OCI-LY7 (cell line): Measurements from ENCODE around the gene RAD1. TPM values are rescaled to one million over a fixed set of nuclear protein-coding genes. Genes with fewer than 3 reads are reported as not detected.
"Not testable (repeated sequence)": the region's sequence is repeated elsewhere in the genome, so short reads cannot be mapped to it uniquely, and the experiment has no call there.

Source experiments
- BruUV-seq: library from RNA; stranded (reverse); fragments of 400-500 nt; replicated peaks from 2 replicates; lab custom pipeline; 2021; lab: Mats Ljungman, UMichigan
- CTCF ChIA-PET: fragments of 300-600 bp; sonication (Branson Sonifier 250); formaldehyde crosslinking; loops from one replicate; lab custom pipeline; 2022; ENCODE audit warnings: antibody characterized with exemption; ENCODE audit not compliant: unreplicated experiment; lab: Charles Lee
- POLR2A ChIA-PET: fragments of 300-600 bp; sonication (Branson Sonifier 250); formaldehyde crosslinking; loops from one replicate; lab custom pipeline; 2022; ENCODE audit warnings: antibody characterized with exemption; lab: Charles Lee
- DNase-seq: peaks from one replicate; pipeline ENCODE4 v3.0.0-alpha.2; 2015; ENCODE audit warnings: low spot score
- H2AFZ ChIP-seq: fragments of 200-600 bp; sonication (generic), shearing (Covaris generic); 2 replicates; pipeline ENCODE4 v1.6.1; 2014; ENCODE audit warnings: mild to moderate bottlenecking, antibody characterized with exemption, low read length, moderate library complexity
- H3K27ac ChIP-seq: fragments of 200-600 bp; sonication (generic); 2 replicates; pipeline ENCODE4 v1.5.1; 2014; ENCODE audit warnings: mixed run types, low read depth, mild to moderate bottlenecking, moderate library complexity, low read length, inconsistent platforms; ENCODE audit not compliant: poor library complexity, severe bottlenecking
- H3K36me3 ChIP-seq: fragments of 200-600 bp; sonication (generic); 2 replicates; pipeline ENCODE4 v1.6.1; 2014; ENCODE audit warnings: mild to moderate bottlenecking, antibody characterized with exemption, low read length, moderate library complexity, mixed read lengths; ENCODE audit not compliant: insufficient read depth
- H3K4me1 ChIP-seq: fragments of 200-600 bp; sonication (generic); 2 replicates; pipeline ENCODE4 v1.5.1; 2014; ENCODE audit warnings: mild to moderate bottlenecking, low read length; ENCODE audit not compliant: insufficient read depth, poor library complexity, severe bottlenecking
- H3K4me2 ChIP-seq: fragments of 200-600 bp; sonication (generic); 2 replicates; pipeline ENCODE4 v1.6.1; 2014; ENCODE audit warnings: mild to moderate bottlenecking, low read length
- H3K4me3 ChIP-seq: fragments of 200-600 bp; sonication (generic); 2 replicates; pipeline ENCODE4 v1.5.1; 2014; ENCODE audit warnings: mild to moderate bottlenecking, low read depth, low read length; ENCODE audit not compliant: poor library complexity, severe bottlenecking
- H3K79me2 ChIP-seq: fragments of 200-600 bp; sonication (generic); 2 replicates; pipeline ENCODE4 v1.6.1; 2016; ENCODE audit warnings: low read depth, mild to moderate bottlenecking, low read length, moderate library complexity, mixed read lengths; ENCODE audit not compliant: insufficient read depth
- H3K9me2 ChIP-seq: fragments of 200-600 bp; sonication (generic); 2 replicates; pipeline ENCODE4 v1.6.1; 2016; ENCODE audit warnings: mild to moderate bottlenecking, low read length, mixed read lengths; ENCODE audit not compliant: insufficient read depth
- H3K9me3 ChIP-seq: fragments of 200-600 bp; sonication (generic); 2 replicates; pipeline ENCODE4 v1.6.1; 2014; ENCODE audit warnings: mild to moderate bottlenecking, mixed run types, low read length, mixed read lengths
- H4K20me1 ChIP-seq: fragments of 200-600 bp; sonication (generic); 2 replicates; pipeline ENCODE4 v1.6.1; 2014; ENCODE audit warnings: mild to moderate bottlenecking, antibody characterized with exemption, low read length, moderate library complexity, mixed read lengths; ENCODE audit not compliant: insufficient read depth
- CTCF ChIP-seq: fragments of 200-600 bp; sonication (generic); conservative IDR thresholded peaks from 2 replicates; pipeline ENCODE4 v1.5.1; 2014; ENCODE audit warnings: mild to moderate bottlenecking, antibody characterized with exemption, low read length, moderate library complexity, mixed read lengths
- EZH2phosphoT487 ChIP-seq: fragments of 200-600 bp; sonication (generic); IDR thresholded peaks from 2 replicates; pipeline ENCODE4 v1.6.1; 2018; ENCODE audit warnings: low read depth, borderline replicate concordance, mild to moderate bottlenecking, mixed run types, antibody characterized with exemption, low read length, moderate library complexity, mixed read lengths
- intact Hi-C: fragments of 100-400 bp; cut with micrococcal nuclease; formaldehyde crosslinking; loops from one replicate; pipeline ENCODE4 v1.10.0; 2022; ENCODE audit not compliant: unreplicated experiment
- total RNA-seq, 2 experiments: library from RNA; depleted of rRNA in 1 of 2; stranded (reverse); fragments of >200 nt in 1 of 2; shearing (Covaris generic) in 1 of 2; gene quantifications; 2 replicates each; pipeline ENCODE4 v1.2.3, GENCODE V29; 2014 to 2022

RAD1 gene
- total RNA-seq, 2 experiments from 2014 or later: 49.2 to 82.1 TPM

GRCh38 chr5:34924462-34924765, 9.1 kb upstream of the RAD1 start:
- intact Hi-C loops: no loop called here

GRCh38 chr5:34923694-34924461, 8.6 kb upstream of the RAD1 start:
- TF ChIP-seq EZH2phosphoT487 (no peak), CTCF (no peak)
- no peak overlapping the region for H2AFZ ChIP-seq
- no peak overlapping the region for H3K4me2 ChIP-seq
- H3K36me3 ChIP-seq: peaks cover 96% of the 10 kb centered on the region
- no peaks in the 10 kb centered on the region for H3K9me3 ChIP-seq
- H3K4me3 ChIP-seq: no peak overlapping the region
- intact Hi-C loops: no loop called here
- peaks cover 28% of the 10 kb centered on the region for H3K4me1 ChIP-seq
- ChIA-PET CTCF (no interaction called here), POLR2A (interaction anchor here (1.1 kb wide), 1 partner anchor 9 kb away, joined by 6 read pairs; the partner anchor contains the start of genes BRIX1 and RAD1)
- DNase-seq: no peak
- H3K27ac ChIP-seq: no peak overlapping the region
- peaks cover 70% of the 10 kb centered on the region for H3K79me2 ChIP-seq
- H4K20me1 ChIP-seq: peaks cover 29% of the 10 kb centered on the region
- no TSS peak for BruUV-seq
- H3K9me2 ChIP-seq: no peaks in the 10 kb centered on the region

More at GRCh38 chr5:34924462-34924765, 9.1 kb upstream of the RAD1 start:
- no peak overlapping the region for H3K27ac ChIP-seq
- no peak for DNase-seq
- no peak overlapping the region for H3K4me2 ChIP-seq
- H3K4me3 ChIP-seq: no peak overlapping the region
- H3K79me2 ChIP-seq: peaks cover 65% of the 10 kb centered on the region
- peaks cover 91% of the 10 kb centered on the region for H3K36me3 ChIP-seq
- no peak overlapping the region for H2AFZ ChIP-seq
- H4K20me1 ChIP-seq: peaks cover 29% of the 10 kb centered on the region
- ChIA-PET POLR2A (interaction anchor here (1.1 kb wide), 1 partner anchor 9 kb away, joined by 6 read pairs; the partner anchor contains the start of genes BRIX1 and RAD1), CTCF (no interaction called here)
- no TSS peak for BruUV-seq
- no peak for TF ChIP-seq CTCF
- TF ChIP-seq EZH2phosphoT487: no peak
- no peaks in the 10 kb centered on the region for H3K9me3 ChIP-seq
- no peaks in the 10 kb centered on the region for H3K9me2 ChIP-seq
- H3K4me1 ChIP-seq: peaks cover 29% of the 10 kb centered on the region

GRCh38 chr5:34923256-34923655, 8.0 kb upstream of the RAD1 start:
- intact Hi-C loops, H3K4me2 ChIP-seq, H3K4me3 ChIP-seq, BruUV-seq, POLR2A ChIA-PET, H2AFZ ChIP-seq, CTCF ChIA-PET, H3K9me3 ChIP-seq, H3K27ac ChIP-seq, DNase-seq, H3K9me2 ChIP-seq: not testable (repeated sequence)
- Histone ChIP-seq H3K79me2 (peaks cover 76% of the 10 kb centered on the region), H3K4me1 (peaks cover 28% of the 10 kb centered on the region), H4K20me1 (peaks cover 23% of the 10 kb centered on the region), H3K36me3 (peaks cover 99% of the 10 kb centered on the region)
